ENCODE data around the gene LMTK2.

The LMTK2 gene

DNA sequence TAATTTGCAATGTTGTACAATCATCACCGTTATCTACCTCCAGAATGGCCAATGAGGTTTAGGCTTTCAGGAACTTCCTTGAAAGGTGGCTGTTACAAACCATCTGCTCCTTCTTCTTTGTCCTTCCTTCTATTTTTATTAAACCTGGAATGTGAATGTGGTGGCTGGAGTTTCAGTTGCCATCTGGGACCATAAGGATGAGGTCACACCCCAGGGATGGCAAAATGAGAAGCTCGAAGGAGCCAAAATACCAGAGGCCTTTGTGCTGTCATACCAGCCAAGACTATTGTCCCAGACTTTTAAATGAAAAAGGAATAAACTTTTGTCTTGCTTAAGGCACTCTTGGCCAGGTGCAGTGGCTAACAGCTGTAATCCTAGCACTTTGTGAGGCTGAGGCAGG is 30.9 kb upstream of the LMTK2 start:
- DNase-seq (ENCODE audit: low read depth), result no peak
- TF ChIP-seq, protein P1, sequence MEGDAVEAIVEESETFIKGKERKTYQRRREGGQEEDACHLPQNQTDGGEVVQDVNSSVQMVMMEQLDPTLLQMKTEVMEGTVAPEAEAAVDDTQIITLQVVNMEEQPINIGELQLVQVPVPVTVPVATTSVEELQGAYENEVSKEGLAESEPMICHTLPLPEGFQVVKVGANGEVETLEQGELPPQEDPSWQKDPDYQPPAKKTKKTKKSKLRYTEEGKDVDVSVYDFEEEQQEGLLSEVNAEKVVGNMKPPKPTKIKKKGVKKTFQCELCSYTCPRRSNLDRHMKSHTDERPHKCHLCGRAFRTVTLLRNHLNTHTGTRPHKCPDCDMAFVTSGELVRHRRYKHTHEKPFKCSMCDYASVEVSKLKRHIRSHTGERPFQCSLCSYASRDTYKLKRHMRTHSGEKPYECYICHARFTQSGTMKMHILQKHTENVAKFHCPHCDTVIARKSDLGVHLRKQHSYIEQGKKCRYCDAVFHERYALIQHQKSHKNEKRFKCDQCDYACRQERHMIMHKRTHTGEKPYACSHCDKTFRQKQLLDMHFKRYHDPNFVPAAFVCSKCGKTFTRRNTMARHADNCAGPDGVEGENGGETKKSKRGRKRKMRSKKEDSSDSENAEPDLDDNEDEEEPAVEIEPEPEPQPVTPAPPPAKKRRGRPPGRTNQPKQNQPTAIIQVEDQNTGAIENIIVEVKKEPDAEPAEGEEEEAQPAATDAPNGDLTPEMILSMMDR (IDR thresholded peaks at IDR 0.05; ENCODE audit: low read depth, low read length, missing control alignments), result no peak

DNA sequence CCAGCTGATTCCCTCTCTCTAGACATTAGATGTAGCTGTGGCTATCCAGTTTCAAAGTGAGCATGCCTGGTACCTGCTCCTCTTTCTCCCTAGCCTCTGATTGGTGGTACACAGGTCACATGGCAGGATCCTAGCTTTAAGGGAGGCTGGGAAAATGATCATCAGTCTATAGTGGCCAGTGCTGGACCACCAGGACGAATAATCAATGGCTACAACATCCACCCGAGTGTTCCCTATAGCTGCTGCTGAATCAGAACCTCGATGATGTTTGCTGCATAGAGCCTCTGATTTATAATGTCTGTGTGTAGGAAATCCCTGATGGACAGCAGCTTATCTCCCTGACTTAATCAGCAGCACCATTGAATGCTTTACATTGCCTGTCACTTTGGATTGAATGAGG is 28.9 kb upstream of the LMTK2 start:
- TF ChIP-seq, protein P1 (IDR thresholded peaks at IDR 0.05; ENCODE audit: low read depth, low read length, missing control alignments), result no peak
- DNase-seq (ENCODE audit: low read depth), result no peak
- no peak overlapping the region for H3K4me3 ChIP-seq (ENCODE audit: low read depth, low read length)

More for the DNA sequence above, 30.9 kb upstream of the LMTK2 start:
- no peak overlapping the region for H3K4me3 ChIP-seq (ENCODE audit: low read depth, low read length)

DNA sequence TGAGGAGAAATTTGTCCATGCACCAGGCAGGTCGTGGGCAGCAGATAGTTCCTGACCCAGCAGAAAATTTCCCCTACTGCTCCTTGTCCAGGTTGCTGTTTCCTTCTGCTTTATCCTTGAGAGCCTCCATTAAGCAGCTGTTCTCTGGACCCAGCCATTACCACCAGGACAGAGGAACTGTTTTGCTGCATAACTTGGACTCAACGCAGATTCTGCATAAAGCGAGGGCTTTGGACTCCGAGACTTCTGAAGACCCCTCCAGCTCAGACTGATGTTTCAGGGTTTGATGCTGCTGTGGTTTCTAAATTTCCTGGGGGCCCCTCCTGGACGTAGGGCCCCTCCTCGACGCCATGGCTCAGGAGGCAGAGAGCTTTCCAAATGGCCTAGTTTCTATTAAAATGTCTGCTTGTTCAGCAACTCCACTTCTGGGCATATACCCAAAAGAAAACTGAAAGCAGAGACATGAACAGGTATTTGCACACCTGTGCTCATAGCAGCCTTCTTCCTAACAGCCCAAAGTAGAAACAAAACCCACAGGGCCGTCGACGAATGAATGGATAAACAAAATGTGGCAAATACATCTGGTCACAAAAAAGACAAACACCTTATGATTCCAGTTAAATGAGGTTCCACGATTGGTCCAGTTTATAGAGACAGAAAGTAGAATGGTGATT is 28.3 kb upstream of the LMTK2 start:
- no peak for DNase-seq (ENCODE audit: low read depth)
- TF ChIP-seq, protein P1 (IDR thresholded peaks at IDR 0.05; ENCODE audit: low read depth, low read length, missing control alignments), result no peak
- H3K4me3 ChIP-seq (ENCODE audit: low read depth, low read length), result no peak overlapping the region

DNA sequence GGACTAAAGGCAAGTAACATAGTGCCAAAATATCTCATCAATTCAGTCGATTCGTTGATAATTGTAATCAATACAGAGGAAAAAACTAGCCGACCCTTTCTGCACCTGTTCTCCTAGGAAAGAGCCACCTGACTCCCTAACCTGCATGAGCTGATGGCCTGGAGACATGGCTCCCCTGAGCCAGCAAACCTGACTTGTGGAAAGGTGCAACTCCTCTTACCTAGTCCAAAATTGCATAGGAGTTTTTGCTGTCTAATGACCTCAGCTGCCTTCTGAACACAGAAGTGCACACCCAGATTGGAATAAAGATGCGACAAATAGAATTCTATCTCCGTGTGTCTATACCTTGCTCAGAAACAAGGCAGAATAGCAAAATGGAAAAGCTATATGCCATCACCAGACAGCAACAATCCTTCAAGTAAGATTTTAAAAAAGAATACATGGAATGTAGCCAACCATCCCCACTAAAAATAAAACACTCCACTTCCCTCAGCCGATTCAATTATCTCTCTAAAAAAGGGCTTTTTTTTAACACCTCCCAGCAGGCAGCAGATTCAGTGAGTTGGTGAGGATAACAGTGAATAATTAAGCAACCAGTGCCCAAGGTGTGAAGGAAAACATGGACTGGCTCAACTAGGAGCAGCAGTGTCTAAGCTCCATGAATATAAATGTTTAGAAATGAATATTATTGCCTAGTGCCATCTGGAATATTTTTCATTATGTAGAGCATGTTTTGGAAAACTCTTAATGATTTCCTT is 26.6 kb upstream of the LMTK2 start:
- DNase-seq (ENCODE audit: low read depth), result no peak
- H3K4me3 ChIP-seq (ENCODE audit: low read depth, low read length), result no peak overlapping the region
- TF ChIP-seq, protein P1 (IDR thresholded peaks at IDR 0.05; ENCODE audit: low read depth, low read length, missing control alignments), result no peak

GRCh38 chr7:98081319-98081718 is 25.3 kb upstream of the LMTK2 start:
- TF ChIP-seq, protein P1 (IDR thresholded peaks at IDR 0.05; ENCODE audit: low read depth, low read length, missing control alignments), result no peak
- no peak overlapping the region for H3K4me3 ChIP-seq (ENCODE audit: low read depth, low read length)
- no peak for DNase-seq (ENCODE audit: low read depth)

DNA sequence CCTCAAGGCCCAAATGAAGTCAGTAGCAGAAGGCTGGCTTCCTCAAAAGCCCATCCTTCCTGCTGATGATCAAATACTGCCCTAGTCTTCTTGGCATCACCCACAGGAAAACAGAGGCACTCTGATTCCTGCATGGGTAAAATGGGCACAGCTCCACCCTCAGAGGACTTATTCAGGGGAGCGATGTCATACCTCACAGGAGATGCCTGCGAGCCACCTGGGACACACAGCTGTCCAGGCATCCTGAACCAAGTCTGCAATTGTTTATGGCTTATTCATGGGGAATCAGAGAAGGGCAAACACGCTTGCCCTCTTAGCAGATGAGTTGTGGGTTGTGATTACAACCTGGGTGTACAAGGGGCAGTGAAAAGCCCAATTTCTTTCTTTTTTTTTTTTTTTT is 22.0 kb upstream of the LMTK2 start:
- no peak overlapping the region for H3K4me3 ChIP-seq (ENCODE audit: low read depth, low read length)
- TF ChIP-seq, protein P1 (IDR thresholded peaks at IDR 0.05; ENCODE audit: low read depth, low read length, missing control alignments), result no peak
- DNase-seq (ENCODE audit: low read depth), result no peak
